Measurements from ENCODE around the gene CAND2.

Gene CAND2

DNA sequence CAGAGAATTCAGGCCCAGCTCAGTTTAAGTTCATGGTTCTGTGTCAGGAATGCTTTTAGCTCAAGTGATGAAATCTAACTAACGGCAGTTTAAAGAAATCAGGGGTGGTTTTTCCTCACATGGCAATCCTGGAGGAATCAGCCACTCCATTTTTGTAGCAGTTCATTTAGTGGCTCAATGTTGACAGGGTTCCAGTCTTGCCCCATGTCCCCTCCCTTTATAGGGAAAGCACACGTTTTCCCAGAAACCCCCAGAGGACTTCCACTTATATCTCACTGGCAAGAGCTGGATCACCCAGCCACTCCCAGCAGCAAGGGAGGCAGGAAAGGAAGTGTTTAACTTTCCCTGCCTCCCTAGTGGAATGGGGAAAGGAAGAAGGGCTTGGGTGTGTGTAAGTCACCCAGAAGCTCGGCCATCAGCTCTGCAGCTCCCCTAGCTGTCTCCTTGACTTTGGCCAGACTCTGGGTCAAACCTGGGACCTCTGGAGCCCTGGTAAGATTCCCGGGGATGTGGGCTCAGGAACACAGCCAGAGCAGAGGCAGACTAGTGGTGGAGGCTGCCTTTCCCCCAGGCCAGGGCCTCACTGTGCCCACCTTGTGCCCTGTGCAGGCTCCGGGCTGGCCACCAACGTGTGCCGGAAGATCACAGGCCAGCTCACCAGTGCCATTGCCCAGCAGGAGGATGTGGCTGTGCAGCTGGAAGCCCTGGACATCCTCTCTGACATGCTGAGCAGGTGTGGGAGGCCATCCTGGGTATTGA lies 11.3 kb downstream of the CAND2 start:
- DNase-seq: no peak

DNA sequence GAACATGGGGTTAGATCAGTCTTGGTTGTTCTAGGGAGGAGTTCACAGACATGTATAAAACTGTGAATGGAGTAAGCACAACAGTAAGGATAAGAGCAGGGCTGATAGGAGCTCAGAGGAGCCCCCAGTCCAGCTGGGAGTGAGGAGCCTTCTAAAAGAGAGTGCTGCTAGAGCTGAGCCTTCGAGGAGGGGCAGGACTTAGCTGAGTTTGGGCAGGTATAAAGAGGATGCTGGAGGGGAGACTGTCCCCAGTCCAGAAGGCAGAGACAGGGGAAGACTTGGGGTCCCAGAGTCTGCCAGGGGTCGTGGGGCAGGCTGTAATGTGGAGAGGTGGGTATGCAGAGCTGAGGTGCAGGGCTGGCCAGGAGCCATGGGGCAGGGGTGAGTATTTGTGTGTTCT lies 12.1 kb downstream of the CAND2 start:
- DNase-seq: no peak

DNA sequence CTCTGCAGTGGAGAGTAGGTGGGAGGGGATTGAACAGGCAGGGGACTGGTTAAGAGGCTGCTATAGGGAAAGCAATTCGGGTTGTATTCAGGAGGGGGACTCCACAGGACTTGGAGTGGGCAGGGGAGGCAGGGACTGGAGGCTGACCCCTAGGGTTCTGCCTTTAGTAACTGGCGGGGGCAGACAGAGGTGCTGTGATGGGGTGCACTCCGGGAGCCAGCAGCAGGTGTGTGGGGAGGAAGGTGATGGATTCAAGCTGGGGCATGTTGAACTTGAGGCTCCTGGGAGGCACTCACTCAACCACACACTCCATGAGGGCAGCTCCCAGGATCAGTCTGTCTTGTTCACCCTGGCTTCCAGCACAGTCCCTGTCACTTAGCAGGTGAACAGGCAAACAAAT lies 12.5 kb downstream of the CAND2 start:
- DNase-seq: no peak

DNA sequence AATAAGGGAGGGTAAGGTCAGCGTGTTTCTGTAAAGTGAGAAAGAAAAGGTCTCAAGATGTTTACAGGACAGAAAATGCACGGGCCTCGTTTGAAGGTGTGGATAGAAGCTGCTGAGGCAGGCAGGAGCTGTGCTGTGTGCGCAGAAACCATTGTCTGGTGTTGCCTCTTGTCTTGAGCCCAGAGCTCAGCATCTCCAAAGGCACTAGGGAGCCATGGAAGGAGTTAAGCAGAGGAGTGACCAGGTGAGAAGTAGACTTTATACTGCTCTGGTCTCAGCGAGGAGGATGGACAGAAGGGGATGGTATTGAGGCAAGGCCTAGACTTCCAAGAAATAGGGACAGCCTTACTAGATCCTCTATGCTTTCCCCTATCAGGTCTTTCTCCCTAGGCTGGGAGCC lies 13.0 kb downstream of the CAND2 start:
- no peak for DNase-seq

DNA sequence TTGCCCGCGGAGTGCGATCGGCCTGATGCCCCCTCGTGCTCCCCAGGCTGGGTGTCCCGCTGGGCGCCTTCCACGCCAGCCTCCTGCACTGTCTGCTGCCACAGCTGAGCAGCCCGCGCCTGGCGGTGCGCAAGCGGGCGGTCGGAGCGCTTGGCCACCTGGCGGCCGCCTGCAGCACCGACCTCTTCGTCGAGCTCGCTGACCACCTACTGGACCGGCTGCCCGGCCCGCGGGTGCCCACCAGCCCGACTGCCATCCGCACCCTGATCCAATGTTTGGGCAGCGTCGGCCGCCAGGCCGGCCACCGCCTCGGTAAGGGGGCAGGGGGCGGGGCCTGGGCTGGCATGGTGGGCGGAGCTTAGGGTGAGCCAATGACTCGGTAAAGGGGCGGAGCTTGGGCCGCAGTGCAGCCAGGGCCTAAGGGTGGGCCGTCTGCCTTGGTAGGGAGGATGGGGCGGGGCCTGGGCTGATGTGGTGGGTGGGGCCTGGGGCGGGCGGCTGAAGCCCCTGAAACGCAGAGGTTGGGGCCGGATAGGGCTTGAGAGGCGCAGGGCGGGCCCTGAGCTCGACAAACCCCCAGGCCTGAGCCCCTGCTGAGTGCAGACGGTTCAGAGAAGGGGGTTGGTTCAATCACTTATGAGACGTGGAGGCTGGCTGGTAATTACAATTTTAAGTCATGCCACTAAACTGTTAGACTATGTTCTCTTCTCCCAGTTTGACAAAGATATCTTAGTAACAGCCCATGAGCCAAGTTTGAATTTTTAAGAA lies 13.7 kb downstream of the CAND2 start:
- peak; percentile 88 for DNase-seq

DNA sequence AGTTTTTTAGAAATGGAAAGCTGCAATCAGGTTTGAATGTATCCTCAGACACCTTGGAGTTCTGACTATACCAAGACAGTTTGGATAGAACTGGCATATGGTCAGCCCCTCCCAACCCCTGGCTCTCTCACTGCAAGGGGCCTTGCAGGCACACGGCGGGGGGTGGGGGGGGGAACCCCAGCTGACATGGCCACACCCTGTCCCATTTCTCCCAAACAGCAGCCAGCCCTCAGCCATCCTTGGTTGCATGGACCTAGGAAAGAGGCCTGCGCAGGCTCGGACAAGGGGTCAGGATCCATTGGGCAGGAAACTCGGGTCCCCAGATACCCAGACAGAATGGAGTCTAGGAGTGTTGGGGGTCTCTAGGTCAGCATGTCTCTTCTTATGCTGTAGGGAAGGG lies 14.5 kb downstream of the CAND2 start:
- no peak for DNase-seq

DNA sequence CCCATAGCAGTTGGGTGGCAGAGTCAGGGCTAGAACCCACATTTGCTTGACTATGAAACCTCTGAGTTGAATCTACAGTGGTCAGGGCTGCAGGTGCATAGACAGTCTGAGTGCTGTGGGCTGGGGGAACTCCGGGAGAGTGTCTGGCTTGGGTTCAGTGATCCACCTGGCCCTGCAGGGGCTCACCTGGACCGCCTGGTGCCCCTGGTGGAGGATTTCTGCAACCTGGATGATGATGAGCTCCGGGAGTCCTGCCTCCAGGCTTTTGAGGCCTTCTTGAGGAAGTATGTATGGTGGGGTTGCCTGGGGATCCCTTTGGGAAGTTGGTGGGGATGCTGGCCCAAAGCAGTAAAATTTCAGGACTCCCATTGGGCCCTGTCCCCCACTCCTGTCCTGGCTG lies 16.3 kb downstream of the CAND2 start:
- no peak for DNase-seq

DNA sequence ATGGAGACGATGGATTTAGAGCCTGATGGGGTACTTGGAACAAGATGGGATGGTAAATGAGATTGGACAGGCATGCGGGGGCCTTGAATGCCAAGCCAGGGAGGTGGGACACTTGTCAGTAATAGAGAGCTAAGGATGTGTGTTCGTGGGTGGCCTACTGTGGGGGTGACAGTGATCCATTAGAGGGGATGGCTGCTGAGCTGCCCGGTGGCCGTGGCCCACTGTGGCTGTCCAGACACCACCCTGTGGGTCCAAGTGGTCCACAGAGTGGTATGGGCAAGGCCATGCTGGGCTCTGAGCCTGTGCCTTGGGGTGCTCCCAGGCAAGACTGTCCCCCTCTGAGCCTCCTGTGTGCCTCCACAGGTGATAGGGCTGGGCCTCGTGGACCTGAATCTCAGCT lies 17.5 kb downstream of the CAND2 start:
- no peak for DNase-seq

DNA sequence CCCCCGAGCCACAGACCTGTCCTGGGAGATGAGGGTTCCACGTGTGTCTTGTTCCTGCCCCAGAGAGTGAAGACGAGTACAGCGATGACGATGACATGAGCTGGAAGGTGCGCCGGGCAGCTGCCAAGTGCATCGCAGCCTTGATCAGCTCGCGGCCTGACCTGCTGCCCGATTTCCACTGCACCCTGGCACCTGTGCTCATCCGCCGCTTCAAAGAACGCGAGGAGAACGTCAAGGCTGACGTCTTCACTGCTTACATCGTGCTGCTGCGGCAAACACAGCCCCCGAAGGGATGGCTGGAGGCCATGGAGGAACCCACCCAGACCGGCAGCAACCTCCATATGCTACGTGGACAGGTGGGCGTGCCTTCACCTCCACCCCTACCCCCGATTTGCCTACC lies 18.6 kb downstream of the CAND2 start:
- no peak for DNase-seq

DNA sequence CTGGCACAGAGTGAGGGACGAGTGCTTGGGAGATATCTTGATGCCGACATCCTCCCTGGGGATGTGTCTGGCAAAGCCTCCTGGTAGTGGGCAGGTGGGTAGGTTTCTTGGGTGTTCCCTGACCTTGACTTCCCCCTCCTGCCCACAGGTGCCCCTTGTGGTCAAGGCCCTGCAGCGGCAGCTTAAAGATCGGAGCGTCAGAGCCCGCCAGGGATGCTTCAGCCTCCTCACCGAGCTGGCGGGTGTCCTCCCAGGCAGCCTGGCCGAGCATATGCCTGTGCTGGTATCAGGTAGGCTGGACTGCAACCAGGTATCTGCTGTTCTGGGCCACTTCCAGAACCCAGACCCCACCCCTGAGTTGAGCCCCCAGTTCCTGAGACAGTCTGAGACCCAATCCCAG lies 19.2 kb downstream of the CAND2 start:
- no peak for DNase-seq

DNA sequence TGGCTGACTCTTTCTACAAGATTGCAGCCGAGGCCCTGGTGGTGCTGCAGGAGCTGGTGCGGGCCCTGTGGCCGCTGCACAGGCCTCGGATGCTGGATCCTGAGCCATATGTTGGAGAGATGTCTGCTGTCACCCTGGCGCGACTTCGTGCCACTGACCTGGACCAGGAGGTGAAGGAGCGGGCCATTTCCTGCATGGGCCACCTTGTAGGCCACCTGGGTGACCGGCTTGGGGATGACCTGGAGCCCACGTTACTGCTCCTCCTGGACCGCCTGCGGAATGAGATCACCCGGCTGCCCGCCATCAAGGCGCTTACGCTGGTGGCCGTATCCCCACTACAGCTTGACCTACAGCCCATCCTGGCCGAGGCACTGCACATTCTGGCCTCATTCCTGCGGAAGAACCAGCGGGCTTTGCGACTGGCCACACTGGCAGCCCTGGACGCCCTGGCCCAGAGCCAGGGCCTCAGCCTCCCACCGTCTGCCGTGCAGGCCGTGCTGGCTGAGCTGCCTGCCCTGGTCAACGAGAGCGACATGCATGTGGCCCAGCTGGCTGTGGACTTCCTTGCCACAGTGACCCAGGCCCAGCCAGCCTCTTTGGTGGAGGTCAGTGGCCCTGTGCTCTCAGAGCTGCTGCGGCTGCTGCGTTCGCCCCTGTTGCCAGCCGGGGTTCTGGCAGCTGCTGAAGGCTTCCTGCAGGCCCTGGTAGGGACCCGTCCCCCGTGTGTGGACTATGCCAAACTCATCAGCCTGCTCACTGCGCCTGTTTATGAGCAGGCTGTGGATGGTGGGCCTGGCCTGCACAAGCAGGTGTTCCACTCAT lies 20.3 kb downstream of the CAND2 start:
- DNase-seq: no peak

DNA sequence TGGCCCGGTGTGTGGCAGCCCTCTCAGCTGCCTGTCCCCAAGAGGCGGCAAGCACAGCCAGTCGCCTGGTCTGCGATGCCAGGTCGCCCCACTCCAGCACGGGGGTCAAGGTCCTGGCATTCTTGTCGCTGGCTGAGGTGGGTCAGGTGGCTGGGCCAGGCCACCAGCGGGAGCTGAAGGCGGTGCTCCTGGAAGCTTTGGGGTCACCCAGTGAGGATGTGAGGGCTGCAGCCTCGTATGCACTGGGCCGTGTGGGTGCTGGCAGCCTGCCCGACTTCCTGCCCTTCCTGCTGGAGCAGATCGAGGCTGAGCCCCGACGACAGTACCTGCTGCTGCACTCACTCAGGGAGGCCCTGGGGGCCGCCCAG lies 20.8 kb downstream of the CAND2 start:
- no peak for DNase-seq

DNA sequence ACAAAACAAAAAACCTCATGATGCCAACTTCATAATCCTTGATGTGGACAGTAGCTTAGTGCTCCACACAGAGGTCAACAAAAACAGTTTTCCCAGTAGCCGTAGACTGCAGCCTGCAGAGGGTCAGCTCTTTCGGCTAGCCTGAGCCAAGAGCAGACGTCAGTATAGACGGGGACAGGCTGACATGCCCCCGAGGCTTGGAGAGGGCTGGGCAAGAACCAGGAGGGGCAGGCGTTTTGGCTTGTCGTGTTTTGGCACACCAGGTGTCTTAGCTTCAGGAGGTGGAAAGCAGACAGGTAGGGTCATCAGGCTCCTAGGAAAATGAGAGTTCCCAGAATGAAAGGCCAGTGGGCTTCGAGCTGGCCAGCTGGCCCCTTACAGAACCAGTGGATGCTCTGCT lies 21.8 kb downstream of the CAND2 start:
- DNase-seq: no peak

DNA sequence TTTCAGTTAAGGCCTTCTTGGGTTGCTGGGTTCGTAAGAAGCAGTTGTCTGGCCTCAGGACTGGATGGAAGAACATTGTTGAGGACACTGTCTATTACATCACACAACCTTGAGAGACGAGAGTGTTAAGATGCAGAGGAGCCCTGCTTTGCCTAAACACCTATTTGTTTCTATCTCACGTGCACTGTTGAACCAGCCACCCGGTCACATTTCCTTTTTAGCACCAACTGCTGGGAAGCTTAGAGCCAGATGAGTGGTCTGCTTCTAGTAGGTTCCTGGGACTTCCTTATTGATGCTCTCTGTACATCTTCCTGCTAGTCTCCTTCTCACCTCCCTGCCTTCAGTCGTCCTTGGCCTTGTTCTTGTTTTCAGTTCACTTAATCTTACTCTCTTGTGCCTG lies 22.3 kb downstream of the CAND2 start:
- DNase-seq: no peak

DNA sequence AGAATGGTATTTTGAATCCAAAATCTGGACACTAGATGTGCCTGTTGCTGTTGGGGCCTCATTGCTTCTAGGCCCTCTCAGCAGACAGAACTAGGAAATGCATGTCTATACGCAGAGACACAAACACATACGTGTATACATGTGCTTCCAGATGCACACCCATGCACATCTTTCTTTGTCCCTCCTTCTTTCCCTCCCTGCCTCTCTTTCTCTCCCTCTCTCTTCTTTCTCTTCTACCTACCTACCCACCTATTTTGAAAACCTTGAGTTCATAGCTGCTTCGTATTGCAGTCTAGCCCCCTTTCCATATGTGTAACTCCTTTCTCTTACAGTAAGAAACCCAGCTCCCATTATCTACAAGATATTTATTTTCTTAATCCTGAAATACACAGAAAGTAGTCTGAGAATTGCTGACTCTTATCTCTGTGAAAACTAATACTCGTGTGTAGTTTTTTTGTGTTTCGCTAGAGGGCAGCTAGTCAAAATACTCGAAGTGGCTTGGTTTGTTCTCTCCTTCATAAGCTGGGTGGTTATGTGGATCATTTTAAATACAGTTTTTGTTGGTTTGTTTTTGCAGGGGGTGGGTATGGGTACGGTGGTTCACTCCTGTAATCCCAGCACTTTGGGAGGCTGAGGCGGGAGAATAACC lies 26.4 kb downstream of the CAND2 start:
- DNase-seq: no peak

DNA sequence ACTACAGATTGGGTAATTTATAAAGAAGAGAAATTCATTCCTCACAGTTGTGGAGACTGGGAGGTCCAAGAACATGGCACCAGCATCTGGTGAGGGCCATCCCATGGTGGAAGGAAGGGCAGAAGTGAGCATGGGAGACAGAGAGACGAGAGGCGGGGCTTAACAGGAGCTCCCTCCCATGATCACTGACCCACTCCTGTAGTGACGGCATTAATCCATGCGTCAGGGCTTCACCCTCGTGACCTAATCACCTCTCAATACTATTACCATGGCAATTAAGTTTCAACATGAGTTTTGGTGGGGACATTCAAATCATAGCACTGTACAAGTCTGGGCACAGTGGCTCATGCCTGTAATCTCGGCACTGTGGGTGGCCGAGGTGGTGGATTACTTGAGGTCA lies 27.8 kb downstream of the CAND2 start:
- no peak for DNase-seq

DNA sequence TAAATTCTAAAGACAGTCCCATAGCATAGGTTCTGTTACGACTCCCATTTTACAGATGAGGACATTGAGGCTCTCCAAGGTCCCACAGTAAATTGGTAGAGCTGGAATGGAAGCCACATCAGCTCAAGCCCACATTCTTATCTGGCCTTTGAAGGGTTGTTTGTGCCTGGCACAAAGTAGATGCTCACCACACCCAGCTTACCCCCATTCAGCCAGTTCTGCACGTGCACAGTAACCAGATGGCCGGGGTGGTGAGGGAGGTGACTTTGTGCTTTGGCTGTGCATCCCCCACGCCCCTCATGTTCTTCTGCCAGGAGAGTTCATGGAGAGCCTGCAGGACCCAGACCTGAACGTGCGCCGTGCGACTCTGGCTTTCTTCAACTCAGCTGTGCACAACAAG lies 28.7 kb downstream of the CAND2 start:
- no peak for DNase-seq

DNA sequence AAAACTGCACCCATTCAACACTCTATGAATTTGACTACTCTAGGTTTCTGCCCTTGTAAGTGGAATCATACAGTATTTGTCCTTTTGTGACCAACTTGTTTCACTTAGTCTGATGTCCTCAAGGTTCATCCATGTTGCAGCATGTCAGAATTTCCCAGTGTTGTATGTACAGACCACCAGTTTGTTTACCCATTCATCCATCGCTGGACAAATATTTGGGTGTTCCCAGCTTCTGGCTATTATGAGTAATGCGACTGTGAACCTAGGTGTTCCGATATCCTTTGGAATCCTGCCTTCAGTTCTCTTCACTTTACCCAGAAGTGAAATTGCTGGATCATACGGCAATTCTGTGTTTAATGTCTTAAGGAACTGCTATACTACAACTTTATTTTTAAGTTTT lies 32.3 kb downstream of the CAND2 start:
- no peak for DNase-seq

DNA sequence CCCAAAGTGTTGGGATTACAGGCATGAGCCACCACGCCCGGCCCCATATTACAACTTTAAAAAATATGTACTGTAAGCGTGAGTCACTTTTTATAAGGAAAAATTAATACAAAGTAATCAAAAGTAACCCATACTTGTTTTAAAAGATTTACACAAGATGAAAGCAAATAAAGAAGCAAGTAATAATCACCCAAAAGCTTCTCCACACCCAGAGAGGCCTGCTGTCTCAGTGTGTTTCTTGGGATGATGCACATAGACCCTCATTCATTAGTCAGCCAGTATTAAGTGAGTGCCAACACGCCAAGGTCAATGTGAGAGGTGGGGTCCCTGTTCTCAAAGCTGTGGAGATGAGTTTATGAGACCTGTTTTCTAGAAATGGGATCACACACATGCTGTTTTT lies 32.9 kb downstream of the CAND2 start:
- no peak for DNase-seq

DNA sequence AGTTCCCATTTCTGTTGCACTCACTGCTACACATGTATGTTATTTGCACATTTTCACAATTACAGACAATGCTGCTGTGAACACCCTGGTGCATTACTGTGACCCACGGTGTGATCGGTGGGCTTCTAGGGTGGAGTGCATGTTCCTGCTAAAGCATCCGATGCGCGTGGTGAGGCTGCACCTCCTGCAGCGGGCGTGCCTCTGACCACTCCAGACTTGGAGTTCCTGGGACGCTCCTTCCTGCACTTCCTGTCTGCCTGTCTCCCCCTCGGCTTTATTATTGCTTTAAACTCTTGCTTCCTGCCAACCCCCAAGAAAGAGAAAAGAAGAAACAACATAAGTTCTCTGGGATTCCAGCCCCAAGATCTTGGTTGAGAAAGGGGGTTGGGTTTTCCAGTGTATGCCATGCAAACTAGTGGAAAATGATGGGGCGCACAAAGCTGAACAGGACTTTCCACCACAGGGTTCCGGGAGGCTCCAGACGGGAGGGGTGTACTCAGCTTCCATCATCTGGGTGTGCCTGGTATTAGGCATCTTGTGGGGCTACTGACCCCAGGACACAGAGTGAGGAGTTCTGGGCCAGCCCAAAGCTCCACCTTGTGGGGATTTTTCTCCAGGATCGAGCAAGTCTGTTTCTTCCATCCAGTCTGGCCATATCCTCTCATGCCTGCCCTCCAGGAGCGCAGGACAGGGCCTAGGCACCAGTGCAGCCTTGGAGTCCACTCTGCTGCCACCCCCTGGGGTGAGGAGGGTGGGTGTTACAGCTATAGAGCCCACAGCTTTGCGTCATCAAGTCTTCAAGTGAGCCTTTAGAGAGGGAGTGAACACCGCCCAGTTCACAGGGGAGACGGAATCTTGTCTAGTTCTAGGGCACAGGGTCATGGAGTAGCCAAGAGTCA lies 33.7 kb downstream of the CAND2 start:
- no peak for DNase-seq

DNA sequence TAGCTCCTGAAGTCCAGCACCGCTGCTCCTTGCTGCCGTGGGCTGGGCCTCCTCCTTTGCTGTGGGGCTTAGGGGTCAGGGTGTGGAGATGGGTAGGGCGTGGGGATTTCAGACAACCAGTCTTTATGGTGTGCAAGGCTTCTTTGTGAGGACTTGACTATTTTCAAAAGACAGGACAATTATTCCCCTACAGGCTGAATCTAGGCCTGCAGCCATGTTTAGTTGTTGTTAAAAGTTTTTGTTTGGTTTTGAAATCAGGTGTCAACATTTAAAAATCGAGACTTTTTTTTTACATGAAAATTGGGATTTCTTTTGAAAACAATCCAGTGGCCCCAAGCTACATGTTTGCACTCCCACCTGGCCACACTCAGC lies 34.3 kb downstream of the CAND2 start:
- no peak for DNase-seq

DNA sequence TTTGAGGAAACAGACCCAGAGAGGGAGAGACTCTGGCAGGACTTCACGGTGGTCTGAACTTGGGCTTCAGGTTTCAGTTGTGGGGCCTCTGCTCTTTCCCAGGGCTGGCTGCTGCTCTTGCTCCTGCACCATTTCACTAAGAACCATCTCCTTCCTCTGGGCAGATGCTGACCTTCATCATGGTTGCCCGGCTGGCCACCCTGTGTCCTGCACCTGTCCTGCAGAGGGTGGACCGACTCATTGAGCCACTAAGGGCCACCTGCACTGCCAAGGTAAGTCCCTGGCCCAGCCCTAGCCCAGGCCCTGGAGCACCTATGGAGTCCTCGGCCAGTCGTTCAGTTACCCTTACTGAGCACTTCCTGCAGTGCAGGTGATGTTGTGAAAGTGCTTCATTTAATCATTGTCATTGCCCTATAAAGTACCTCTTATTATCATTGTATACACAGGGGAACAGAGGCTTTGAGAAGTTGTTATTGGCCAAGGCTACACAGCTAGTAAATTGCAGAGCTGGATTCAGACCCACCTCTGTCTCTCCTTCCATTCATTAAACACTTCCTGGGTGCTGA lies 34.9 kb downstream of the CAND2 start:
- DNase-seq: no peak
